HG02981 (cell line): ENCODE results near the gene SFXN1.

Experiments
- ATAC-seq: cut with Tn5 transposase; IDR thresholded peaks from one replicate; pipeline ENCODE4 v1.9.1; 2021; ENCODE audit warnings: mild to moderate bottlenecking, moderate library complexity; ENCODE audit not compliant: unreplicated experiment

The SFXN1 gene

GRCh38 chr5:175465282-175465681 lies 13.1 kb upstream of the SFXN1 start:
- ATAC-seq = no peak

DNA sequence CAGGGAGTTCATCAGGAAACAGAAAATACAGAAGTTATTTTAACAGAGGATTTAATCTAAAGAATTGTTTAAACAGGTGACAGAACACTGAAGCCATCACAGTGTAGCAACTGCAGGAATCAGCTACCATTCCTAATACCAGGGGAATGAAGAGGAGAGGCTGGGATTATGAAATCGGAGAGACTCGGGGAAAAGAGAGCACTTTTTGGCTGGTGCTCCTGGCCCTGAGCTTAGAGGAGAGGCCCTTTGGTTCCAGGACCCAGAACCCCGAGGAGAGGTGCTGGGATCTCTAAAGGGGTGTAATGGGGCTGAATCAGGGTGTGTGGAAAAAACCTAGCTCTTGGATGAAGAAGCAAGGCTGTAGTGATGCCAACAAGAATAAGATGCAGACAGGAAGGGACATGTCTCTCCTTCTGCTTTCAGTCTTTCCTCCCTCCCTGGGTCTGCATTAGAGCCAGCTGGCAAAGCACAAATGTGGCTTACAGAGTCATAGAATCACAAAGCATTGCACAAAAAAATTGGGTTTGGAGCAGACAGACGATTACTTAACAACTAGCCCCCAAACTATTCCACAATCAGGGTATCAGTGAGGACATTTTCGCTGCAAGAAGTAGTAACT lies 11.6 kb upstream of the SFXN1 start:
- no peak for ATAC-seq

DNA sequence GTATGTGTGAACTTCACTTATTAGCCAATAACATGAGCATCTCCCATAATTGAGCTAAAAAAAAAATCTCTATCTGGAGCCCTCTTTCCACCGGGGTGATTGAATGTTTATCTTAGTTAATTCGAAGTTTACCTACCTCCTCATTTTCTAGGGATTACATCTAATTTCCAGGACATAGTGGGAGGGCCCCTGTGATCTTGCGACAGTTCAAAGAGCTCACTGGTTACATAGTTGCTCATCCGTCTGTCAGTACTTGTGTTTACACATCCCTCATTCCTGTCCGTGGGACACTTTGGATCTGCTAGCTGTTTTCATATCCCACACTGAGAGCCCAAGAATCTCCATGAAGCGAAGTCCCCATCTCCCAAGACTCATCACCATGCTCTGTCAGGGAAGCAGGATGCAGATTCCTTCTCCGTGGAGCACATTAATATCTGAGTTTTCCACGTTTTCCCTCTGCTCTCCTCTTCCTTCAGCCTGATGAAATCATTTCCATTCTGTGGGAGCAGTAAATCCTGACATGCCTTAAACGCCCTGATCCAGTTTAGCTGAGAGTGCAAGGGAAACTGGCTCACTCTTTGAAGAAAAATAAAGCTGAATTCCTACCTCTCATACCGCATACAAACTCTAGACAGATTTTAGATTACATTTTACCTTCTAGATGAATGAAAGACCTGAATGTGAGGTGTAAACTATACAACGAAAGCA lies 10.2 kb upstream of the SFXN1 start:
- no peak for ATAC-seq

GRCh38 chr5:175468892-175469291 lies 9.5 kb upstream of the SFXN1 start:
- no peak for ATAC-seq

GRCh38 chr5:175469916-175470315 lies 8.4 kb upstream of the SFXN1 start:
- no peak for ATAC-seq

DNA sequence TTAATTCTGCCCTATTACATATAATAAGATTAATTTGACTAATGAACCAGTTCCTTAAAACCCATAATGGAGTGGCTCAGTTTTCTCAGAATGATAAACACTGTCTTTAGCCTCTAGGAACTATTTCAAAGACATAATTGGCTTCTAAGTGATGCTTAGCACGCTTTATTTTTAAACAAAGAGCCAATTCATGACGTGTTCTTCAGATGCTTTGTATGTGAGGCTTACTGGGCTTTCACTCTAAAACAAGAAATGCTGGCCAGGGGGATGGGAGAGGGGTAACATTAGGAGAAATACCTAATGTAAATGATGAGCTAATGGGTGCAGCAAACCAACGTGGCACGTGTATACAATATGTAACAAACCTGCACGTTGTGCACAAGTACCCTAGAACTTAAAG lies 7.6 kb upstream of the SFXN1 start:
- no peak for ATAC-seq

DNA sequence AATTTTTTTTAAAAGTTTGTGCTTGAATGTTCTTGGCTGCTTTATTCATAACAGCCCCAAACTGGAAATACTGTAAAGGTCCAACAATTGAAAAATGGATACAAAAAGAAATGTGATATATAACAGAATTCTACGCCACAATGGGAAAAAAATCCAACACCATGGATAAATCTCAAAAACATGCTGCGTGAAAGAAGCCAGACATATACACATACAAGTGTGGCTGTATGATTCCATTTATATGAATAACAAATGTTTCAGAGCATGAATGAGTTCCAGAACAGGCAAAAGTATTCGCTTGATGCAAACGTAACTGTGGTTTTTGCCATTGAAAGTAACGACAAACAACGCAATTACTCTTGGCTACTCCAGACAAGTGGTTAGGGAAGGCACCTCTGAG lies 7.2 kb upstream of the SFXN1 start:
- ATAC-seq = no peak

DNA sequence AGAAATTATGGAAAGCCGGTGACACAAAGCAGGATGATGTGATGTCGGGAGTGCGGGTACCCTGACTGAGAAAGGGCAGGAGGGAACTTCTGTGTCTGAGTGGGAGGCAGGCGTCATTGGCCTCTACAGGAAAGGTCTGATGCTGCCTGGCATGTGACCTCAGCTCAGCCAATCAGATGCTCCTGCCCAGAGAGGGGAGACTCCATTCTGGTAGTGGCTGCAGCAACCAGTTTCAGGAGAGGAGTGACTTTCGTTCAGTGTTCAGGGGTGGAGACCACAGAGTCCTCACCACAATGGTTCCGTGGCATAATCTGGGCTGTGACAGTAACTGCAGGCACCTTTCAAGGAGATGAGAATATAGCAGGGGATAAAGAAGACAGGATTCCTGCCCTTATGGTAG lies 6.7 kb upstream of the SFXN1 start:
- peak; percentile 48 for ATAC-seq

GRCh38 chr5:175472378-175472777 lies 6.0 kb upstream of the SFXN1 start:
- ATAC-seq = no peak

DNA sequence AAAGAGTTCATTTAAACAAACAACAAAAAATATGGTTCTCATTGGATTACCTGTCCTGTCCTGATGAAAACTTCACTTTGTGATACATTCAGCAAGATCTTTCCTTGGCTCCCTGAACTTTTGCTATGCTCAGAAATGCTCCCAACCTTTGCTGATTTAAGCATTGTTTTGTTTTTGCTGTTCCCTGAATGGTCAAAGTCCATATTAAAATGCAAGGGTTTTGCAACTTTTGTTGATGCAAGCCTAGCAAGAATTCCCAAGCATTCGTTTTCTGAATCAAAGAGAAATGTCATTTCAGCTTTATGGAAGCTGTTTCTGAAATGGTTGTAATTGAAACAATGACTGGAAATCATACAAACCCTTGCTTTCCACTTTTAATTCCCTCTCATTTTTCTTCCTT lies 3.1 kb upstream of the SFXN1 start:
- ATAC-seq = no peak

DNA sequence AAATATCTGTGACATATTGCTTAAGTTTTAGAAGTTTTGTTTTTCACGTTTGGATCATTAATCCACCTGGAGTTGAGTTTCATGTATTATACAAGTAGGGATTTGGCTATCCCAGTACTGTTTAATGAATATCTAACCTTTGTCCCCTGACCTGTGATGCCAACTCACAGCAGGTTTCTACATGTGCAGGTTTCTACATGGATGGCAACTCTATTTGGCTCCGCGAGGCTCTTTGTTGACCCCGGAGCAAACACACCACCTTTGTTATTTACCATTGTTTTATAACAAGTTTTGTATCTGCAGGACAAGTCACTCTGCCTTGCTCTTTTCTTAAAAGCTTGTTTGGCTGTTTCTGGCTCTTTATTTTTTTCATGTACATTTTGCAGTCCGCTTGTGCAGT lies 920 bp upstream of the SFXN1 start:
- ATAC-seq = no peak

DNA sequence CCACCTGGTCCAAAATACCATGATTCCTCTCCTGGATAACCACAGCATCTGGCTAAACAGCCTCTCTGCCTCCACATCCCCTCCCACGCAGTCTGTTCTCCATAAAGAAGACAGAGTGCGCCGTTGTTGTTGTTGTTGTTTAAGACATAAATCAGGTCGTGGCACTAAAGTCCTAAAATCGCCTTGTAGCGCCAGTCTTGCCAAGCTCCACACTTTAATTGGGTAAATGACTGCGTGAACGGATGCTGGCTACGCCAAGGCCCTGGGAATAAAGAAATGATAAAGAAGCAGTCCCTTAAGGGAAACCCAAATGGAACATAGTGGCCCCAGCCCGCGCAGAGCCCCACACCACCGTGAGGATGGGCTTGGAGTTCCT lies 364 bp upstream of the SFXN1 start:
- no peak for ATAC-seq

DNA sequence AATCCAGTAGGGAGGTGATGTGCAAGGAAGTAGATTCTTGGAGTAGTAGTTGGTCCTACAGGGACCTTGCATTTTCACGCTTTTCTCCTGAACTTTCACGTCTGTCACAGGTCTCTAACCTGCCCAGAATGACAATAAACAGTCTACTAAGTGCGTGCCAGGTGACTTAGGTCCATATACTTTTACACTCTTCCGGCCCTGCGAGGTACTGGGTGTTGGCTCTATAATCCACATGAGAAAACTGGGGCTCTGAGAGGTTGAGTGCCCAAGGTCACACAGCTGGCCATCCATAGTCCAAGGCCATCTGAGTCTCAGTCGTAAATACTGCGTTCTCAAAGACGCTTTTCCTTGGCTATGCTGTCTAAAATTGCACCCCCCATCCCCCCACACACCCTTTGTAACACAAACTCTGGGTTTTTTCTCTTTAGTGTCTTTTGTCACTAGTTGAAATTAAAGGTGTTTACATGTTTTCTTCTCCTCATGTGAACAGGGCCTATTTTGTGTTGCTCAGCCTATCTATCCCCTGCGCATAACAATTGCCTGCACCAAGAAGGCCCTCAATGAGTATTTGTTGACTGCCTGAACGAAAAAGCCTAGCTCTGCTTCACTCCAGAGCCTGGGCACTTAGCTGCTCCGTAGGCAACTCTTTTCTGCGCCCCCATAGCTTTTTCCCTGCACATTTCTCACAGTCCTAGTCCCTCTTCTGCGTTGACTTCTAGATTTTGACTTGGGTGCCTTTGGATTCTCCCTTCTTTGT lies 943 bp downstream of the SFXN1 start:
- ATAC-seq = peak; percentile 3

DNA sequence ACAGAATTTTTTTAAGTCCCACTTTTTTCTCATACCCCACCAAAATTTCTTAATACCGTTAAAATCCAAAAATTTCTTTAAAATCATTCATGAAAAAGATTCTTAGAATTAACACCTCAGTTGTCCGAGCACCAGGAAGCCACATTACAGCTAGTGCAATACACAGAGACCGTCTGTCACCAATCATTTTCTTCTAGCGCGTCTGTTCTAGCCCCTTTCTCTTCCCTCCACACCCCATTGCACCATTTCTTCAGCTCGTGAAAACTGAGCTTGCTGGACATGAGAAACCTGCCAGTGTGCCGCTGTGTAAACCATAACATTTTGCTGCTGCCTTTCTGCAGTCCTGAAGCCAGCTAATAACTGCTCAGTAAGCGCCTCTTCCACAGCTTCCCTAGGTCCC lies 5.0 kb downstream of the SFXN1 start:
- no peak for ATAC-seq

DNA sequence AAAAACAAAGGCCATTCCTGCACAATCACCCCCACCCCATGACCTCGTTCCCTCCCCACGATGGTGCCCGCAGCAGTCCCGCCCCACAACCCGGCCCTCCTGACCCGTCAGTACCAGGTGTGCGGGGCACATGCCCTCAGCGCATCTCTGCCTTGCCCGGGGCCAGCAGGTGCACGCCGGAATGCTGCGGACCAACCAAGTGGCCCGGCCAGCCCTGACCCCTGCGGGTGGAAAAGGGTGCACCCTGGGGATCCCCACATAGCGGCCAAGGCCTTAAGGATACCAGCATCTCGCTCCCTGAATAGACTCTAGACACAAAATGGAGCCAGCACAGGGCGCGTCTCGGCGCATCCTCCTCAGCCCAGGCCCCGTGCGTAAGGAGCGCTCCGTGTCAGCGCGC lies 6.0 kb downstream of the SFXN1 start:
- ATAC-seq = no peak

DNA sequence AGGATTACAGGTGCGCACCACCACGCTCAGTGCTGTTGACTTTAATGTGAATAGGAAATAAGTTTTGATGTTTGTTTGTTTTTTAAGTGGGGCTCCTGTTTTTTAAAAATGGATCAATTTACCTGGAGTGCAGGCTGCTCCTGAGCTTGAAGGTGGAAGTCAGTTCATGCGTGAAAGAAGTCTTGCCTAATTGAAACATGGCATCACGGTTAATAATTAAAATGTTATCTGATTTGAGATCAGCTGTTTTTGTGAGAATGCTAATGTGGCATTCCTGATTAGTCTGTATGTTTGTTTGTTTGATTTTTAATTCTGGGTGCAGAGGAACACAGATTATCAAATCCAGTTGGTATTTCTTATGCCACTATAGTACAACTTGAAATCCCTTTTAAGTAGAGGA lies 6.5 kb downstream of the SFXN1 start:
- no peak for ATAC-seq

GRCh38 chr5:175485631-175486030 lies 7.3 kb downstream of the SFXN1 start:
- no peak for ATAC-seq

DNA sequence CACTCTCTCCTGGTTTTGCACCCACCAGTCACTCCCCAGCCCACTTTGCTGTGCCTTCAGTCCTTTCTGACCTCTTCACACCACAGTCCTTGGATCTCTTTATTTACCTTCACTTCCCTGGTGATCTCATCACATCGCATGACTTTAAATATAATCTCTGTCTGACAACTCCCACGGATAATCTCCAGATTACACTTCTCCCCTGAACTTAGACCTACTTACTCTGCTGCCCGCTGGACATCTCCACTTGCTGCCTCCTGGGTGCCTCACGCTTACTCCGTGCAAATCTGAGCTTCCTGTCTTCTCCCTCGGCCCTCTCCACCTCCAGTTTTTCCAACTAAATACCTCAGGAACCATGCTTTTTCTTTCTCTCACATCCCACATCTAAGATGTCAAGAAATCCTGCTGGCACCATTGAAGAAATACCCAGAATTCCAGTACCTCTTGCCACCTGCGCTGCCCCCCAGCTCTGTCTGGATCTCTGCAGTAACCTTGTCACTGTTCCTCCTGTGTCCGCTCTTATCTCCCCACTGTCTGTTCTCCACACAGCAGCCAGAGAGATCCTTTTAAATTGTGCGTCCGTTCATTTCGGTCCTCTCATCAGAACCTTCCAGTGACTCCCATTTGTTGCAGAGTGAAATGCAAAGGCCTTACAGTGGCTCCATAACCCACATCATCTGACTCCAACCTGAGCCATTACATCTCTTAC lies 9.3 kb downstream of the SFXN1 start:
- ATAC-seq = no peak

GRCh38 chr5:175489693-175490443 lies 11.5 kb downstream of the SFXN1 start:
- ATAC-seq = no peak

GRCh38 chr5:175491223-175491622 lies 12.9 kb downstream of the SFXN1 start:
- ATAC-seq = no peak

- ATAC-seq = no peak
Observed at GRCh38 chr5:175493260-175493659, 14.9 kb downstream of the SFXN1 start.
